Panc1 (cell line): ENCODE results near the gene KLHL12. TPM values are rescaled to one million over a fixed set of nuclear protein-coding genes. Genes with fewer than 3 reads are reported as not detected.

ENCODE experiments used
- ATAC-seq: fragments of 200-7000 bp; cut with Tn5 transposase; 2 replicates; pipeline ENCODE4 v1.9.1; 2020; ENCODE audit warnings: mild to moderate bottlenecking, moderate library complexity
- BruUV-seq: library from RNA; stranded (reverse); fragments of 400-500 nt; replicated peaks from 2 replicates; lab custom pipeline; 2021; lab: Mats Ljungman, UMichigan
- CTCF ChIA-PET: fragments of 300-600 bp; sonication (Branson Sonifier 250); formaldehyde crosslinking; loops from one replicate; lab custom pipeline; 2022; ENCODE audit warnings: antibody characterized with exemption; lab: Charles Lee
- POLR2A ChIA-PET: fragments of 300-600 bp; sonication (Branson Sonifier 250); formaldehyde crosslinking; loops from one replicate; lab custom pipeline; 2022; ENCODE audit warnings: antibody characterized with exemption; lab: Charles Lee
- DNase-seq: peaks from one replicate; pipeline ENCODE4 v3.0.0-alpha.2; 2010; ENCODE audit warnings: low read depth, low spot score
- H3K27ac ChIP-seq: 2 replicates; pipeline ENCODE4 v1.5.1; 2011; ENCODE audit warnings: mild to moderate bottlenecking, low read length, inconsistent platforms
- H3K27me3 ChIP-seq: fragments of 200-500 bp; sonication (Bioruptor generic); 2 replicates; pipeline ENCODE4 v1.6.0; 2014; ENCODE audit warnings: low read length, inconsistent platforms; ENCODE audit not compliant: control insufficient read depth, insufficient read depth
- H3K36me3 ChIP-seq: fragments of 200-500 bp; sonication (Bioruptor generic); 2 replicates; pipeline ENCODE4 v1.5.1; 2014; ENCODE audit warnings: inconsistent platforms, mild to moderate bottlenecking, low read length, moderate library complexity; ENCODE audit not compliant: control insufficient read depth, insufficient read depth
- H3K4me1 ChIP-seq: 2 replicates; pipeline ENCODE4 v1.5.1; 2011; ENCODE audit warnings: inconsistent platforms, mild to moderate bottlenecking, low read length, moderate library complexity; ENCODE audit not compliant: control insufficient read depth, insufficient read depth
- H3K4me3 ChIP-seq, 2 experiments: 2 replicates each; pipeline ENCODE4 v1.5.1; 2011 to 2012; ENCODE audit warnings: low read depth in 2 of 2, low read length in 2 of 2, mild to moderate bottlenecking in 2 of 2, inconsistent platforms in 1 of 2, moderate library complexity in 1 of 2
- H3K9me3 ChIP-seq: fragments of 200-500 bp; sonication (Bioruptor generic); 2 replicates; pipeline ENCODE4 v1.5.1; 2014; ENCODE audit warnings: low read depth, mild to moderate bottlenecking, inconsistent platforms, low read length, moderate library complexity; ENCODE audit not compliant: control insufficient read depth, insufficient read depth
- CTCF ChIP-seq: fragments of 450-650 bp; IDR thresholded peaks from 2 replicates; pipeline ENCODE4 v1.5.1; 2017; ENCODE audit warnings: mild to moderate bottlenecking
- POLR2AphosphoS5 ChIP-seq: IDR thresholded peaks from 2 replicates; pipeline ENCODE4 v1.6.1; 2012; ENCODE audit warnings: mild to moderate bottlenecking, low read depth, low read length, moderate library complexity
- REST ChIP-seq, 2 experiments: IDR thresholded peaks; 2 replicates each; pipeline ENCODE4 v1.6.1; 2011 to 2012; ENCODE audit warnings: low read depth in 2 of 2, control low read depth in 1 of 2, low read length in 1 of 2, mild to moderate bottlenecking in 1 of 2, moderate library complexity in 1 of 2; ENCODE audit not compliant: insufficient read depth in 1 of 2
- SIN3A ChIP-seq: IDR thresholded peaks from 2 replicates; pipeline ENCODE4 v1.6.1; 2012; ENCODE audit warnings: low read depth, mild to moderate bottlenecking, low read length, moderate library complexity, borderline replicate concordance; ENCODE audit not compliant: insufficient read depth
- TCF7L2 ChIP-seq: IDR thresholded peaks from 2 replicates; pipeline ENCODE4 v1.6.1; 2011; ENCODE audit warnings: mild to moderate bottlenecking, low read depth, low read length, inconsistent platforms
- in situ Hi-C: cut with HindIII; loops from 2 replicates; pipeline ENCODE4 v1.10.0; 2016; ENCODE audit warnings: low sequenced_read_pairs, low pct_unique_long_range_greater_than_20kb
- intact Hi-C: fragments of 100-400 bp; cut with micrococcal nuclease; formaldehyde crosslinking; loops from one replicate; pipeline ENCODE4 v1.10.0; 2022; ENCODE audit not compliant: unreplicated experiment
- total RNA-seq: library from RNA; stranded (reverse); gene quantifications from one replicate; pipeline ENCODE4 v1.2.1, GENCODE V29; 2021; ENCODE audit not compliant: unreplicated experiment

The KLHL12 gene
- total RNA-seq, 1 experiment from 2014 or later = 37.8 TPM

- in situ Hi-C loops = no loop called here
- POLR2A ChIA-PET = no interaction called here
- no peak overlapping the region for H3K4me3 ChIP-seq
These were observed 26.4 kb upstream of the KLHL12 start for GRCh38 chr1:202953392-202953791.

GRCh38 chr1:202952818-202953217 is 25.8 kb upstream of the KLHL12 start:
- no peak for DNase-seq
- CTCF ChIA-PET = no interaction called here
- Histone ChIP-seq H3K27ac (no peak overlapping the region), H3K36me3 (peaks cover 6% of the 10 kb centered on the region), H3K4me3 (no peak overlapping the region), H3K27me3 (no peaks in the 10 kb centered on the region), H3K9me3 (no peaks in the 10 kb centered on the region), H3K4me1 (peaks cover 11% of the 10 kb centered on the region)
- POLR2A ChIA-PET = interaction anchor here (0.5 kb wide), 1 partner anchor 48 kb away, joined by 3 read pairs; no protein-coding TSS in a partner anchor
- no TSS peak for BruUV-seq
- intact Hi-C loops = no loop called here
- TF ChIP-seq POLR2AphosphoS5 (no peak), TCF7L2 (no peak), REST (IDR thresholded peaks at IDR 0.05; ENCODE audit: insufficient read depth in 1 of 2, low read depth in 2 of 2, low read length in 1 of 2) (no peak)
- no peak for ATAC-seq
- in situ Hi-C loops = no loop called here

More at GRCh38 chr1:202953392-202953791, 26.4 kb upstream of the KLHL12 start:
- H3K36me3 ChIP-seq = peaks cover under 1% of the 10 kb centered on the region
- no peaks in the 10 kb centered on the region for H3K27me3 ChIP-seq
- no peak for DNase-seq
- CTCF ChIA-PET = no interaction called here
- no TSS peak for BruUV-seq
- TF ChIP-seq SIN3A (no peak), POLR2AphosphoS5 (no peak), REST (IDR thresholded peaks at IDR 0.05; ENCODE audit: insufficient read depth in 1 of 2, low read depth in 2 of 2, low read length in 1 of 2) (no peak), CTCF (no peak), TCF7L2 (no peak)
- intact Hi-C loops = no loop called here
- no peak overlapping the region for H3K27ac ChIP-seq
- no peak for ATAC-seq
- H3K9me3 ChIP-seq = no peaks in the 10 kb centered on the region
- peaks cover 11% of the 10 kb centered on the region for H3K4me1 ChIP-seq
